Ovary (tissue), 1 donor: Measurements from ENCODE around the gene TAF15.

Experiments
- EP300 ChIP-seq: sonication (generic); formaldehyde crosslinking; IDR thresholded peaks from one replicate; pipeline ENCODE4 v1.6.1; 2017; ENCODE audit warnings: antibody characterized with exemption
- POLR2A ChIP-seq: fragments of 450-650 bp; IDR thresholded peaks from one replicate; pipeline ENCODE4 v1.6.1; 2017; ENCODE audit warnings: antibody characterized with exemption, mild to moderate bottlenecking, moderate library complexity

- TF ChIP-seq POLR2A = no peak
- TF ChIP-seq EP300 = no peak
Measured at GRCh38 chr17:35786941-35787432, 22.3 kb upstream of the TAF15 start.
